Measurements from ENCODE around the gene SPOP. TPM values are rescaled to one million over a fixed set of nuclear protein-coding genes. Genes with fewer than 3 reads are reported as not detected.

The SPOP gene
- total and polyA plus RNA-seq, 2 experiments from 2014 or later, result 13.9 to 18.6 TPM

- TF ChIP-seq ZNF462 (CRISPR knock-in tag; IDR thresholded peaks at IDR 0.05), result no peak
- no peak for TF ChIP-seq EZH2 (IDR thresholded peaks at IDR 0.05; ENCODE audit: low read depth, unreplicated experiment)
- no peak for TF ChIP-seq STAT1 (IDR thresholded peaks at IDR 0.05; ENCODE audit: unreplicated experiment)
- TF ChIP-seq JUNB (IDR thresholded peaks at IDR 0.05; ENCODE audit: unreplicated experiment), result no peak
- no peak for TF ChIP-seq ZNF331 (CRISPR knock-in tag; IDR thresholded peaks at IDR 0.05; ENCODE audit: low read depth)
- TF ChIP-seq NANOG (IDR thresholded peaks at IDR 0.05; ENCODE audit: borderline replicate concordance), result no peak
- TF ChIP-seq POLR2AphosphoS5 (IDR thresholded peaks at IDR 0.05; ENCODE audit: low read depth), result no peak
- no peak for TF ChIP-seq CREB1 (CRISPR knock-in tag; IDR thresholded peaks at IDR 0.05; ENCODE audit: low read depth)
Observed at GRCh38 chr17:49597928-49598655, 79.8 kb downstream of the SPOP start (continued).

- H3K4me1 Mint-ChIP-seq, result peaks cover 4% of the 10 kb centered on the region; the same call in 2 of the 3 replicates
- no peak overlapping the region for H3K27ac Mint-ChIP-seq
- H3K9me3 Mint-ChIP-seq, result no peaks in the 10 kb centered on the region; the same call in 2 of the 3 replicates
- no peak overlapping the region for H3K4me3 ChIP-seq
- no peak for TF ChIP-seq ZNF331 (CRISPR knock-in tag; IDR thresholded peaks at IDR 0.05; ENCODE audit: low read depth)
- no peak overlapping the region for H3K27ac ChIP-seq (ENCODE audit: low read depth)
- H3K27me3 ChIP-seq (ENCODE audit: insufficient read depth), result no peaks in the 10 kb centered on the region
- H3K36me3 ChIP-seq (ENCODE audit: insufficient read depth), result no peaks in the 10 kb centered on the region
- DNase-seq (ENCODE audit: low spot score) (no peak), ATAC-seq (no peak)
- no peaks in the 10 kb centered on the region for H3F3A ChIP-seq (replicated peaks; ENCODE audit: low read depth)
- no peaks in the 10 kb centered on the region; the same call in 1 of the 2 replicates for H4K20me1 ChIP-seq (replicated peaks; ENCODE audit: insufficient read depth)
- H3K9me2 ChIP-seq (ENCODE audit: insufficient read depth), result no peaks in the 10 kb centered on the region
- H2AFZ ChIP-seq, result no peak overlapping the region
- H3K4me2 ChIP-seq, result no peak overlapping the region
- H3K4me1 ChIP-seq (ENCODE audit: insufficient read depth), result no peaks in the 10 kb centered on the region
- H3K79me2 ChIP-seq (replicated peaks; ENCODE audit: insufficient read depth), result no peaks in the 10 kb centered on the region
- peaks cover 14% of the 10 kb centered on the region; the same call in 2 of the 3 replicates for H3K36me3 Mint-ChIP-seq (ENCODE audit: low read depth)
- no peak overlapping the region for H3K4me3 Mint-ChIP-seq
- peaks cover 2% of the 10 kb centered on the region for H3K27me3 Mint-ChIP-seq (ENCODE audit: insufficient read depth, low read depth, poor library complexity)
Observed at GRCh38 chr17:49597436-49597835, 80.5 kb downstream of the SPOP start.

Measured in GM23338 (cell line).